NT2/D1 (cell line): ENCODE data around the gene SMTNL1.

Experiments used
- YY1 ChIP-seq: IDR thresholded peaks from 2 replicates; pipeline ENCODE4 v1.6.1; 2011; ENCODE audit not compliant: insufficient read length, insufficient read depth
- ZNF274 ChIP-seq: IDR thresholded peaks from 2 replicates; pipeline ENCODE4 v1.6.1; 2011; ENCODE audit warnings: mild to moderate bottlenecking, low read depth, low read length

GRCh38 chr11:57555393-57555792, 18.0 kb downstream of the SMTNL1 start:
- TF ChIP-seq YY1 (no peak), ZNF274 (no peak)
